Measurements from ENCODE around the gene RNF144A. TPM values are rescaled to one million over a fixed set of nuclear protein-coding genes. Genes with fewer than 3 reads are reported as not detected.

Gene RNF144A
- total RNA-seq, 1 experiment from 2014 or later, result 13.0 TPM

- TF ChIP-seq, protein P1, sequence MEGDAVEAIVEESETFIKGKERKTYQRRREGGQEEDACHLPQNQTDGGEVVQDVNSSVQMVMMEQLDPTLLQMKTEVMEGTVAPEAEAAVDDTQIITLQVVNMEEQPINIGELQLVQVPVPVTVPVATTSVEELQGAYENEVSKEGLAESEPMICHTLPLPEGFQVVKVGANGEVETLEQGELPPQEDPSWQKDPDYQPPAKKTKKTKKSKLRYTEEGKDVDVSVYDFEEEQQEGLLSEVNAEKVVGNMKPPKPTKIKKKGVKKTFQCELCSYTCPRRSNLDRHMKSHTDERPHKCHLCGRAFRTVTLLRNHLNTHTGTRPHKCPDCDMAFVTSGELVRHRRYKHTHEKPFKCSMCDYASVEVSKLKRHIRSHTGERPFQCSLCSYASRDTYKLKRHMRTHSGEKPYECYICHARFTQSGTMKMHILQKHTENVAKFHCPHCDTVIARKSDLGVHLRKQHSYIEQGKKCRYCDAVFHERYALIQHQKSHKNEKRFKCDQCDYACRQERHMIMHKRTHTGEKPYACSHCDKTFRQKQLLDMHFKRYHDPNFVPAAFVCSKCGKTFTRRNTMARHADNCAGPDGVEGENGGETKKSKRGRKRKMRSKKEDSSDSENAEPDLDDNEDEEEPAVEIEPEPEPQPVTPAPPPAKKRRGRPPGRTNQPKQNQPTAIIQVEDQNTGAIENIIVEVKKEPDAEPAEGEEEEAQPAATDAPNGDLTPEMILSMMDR (IDR thresholded peaks at IDR 0.05 in 2 of 3, conservative IDR thresholded peaks at IDR 0.05 in 1 of 3; ENCODE audit: borderline replicate concordance in 1 of 3, insufficient read depth in 1 of 3, low read depth in 2 of 3, low read length in 2 of 3), result no peak
- TF ChIP-seq ZFX (IDR thresholded peaks at IDR 0.05) (no peak), SRF (IDR thresholded peaks at IDR 0.05; ENCODE audit: low read depth) (no peak), CBX3 (IDR thresholded peaks at IDR 0.05; ENCODE audit: low read depth) (no peak)
These were observed 38.4 kb downstream of the RNF144A start (continued) for GRCh38 chr2:6955511-6956136.

GRCh38 chr2:6956566-6956965, 39.4 kb downstream of the RNF144A start:
- ChIA-PET POLR2A (interaction anchor here (0.5 kb wide), 1 partner anchor 38 kb away, joined by 5 read pairs; no protein-coding TSS in a partner anchor), RAD21 (ENCODE audit: low non-redundant PET in 1 of 2, low total read pairs in 2 of 2, uncharacterized antibody in 2 of 2, unreplicated experiment in 2 of 2) (no interaction called here), CTCF (no interaction called here)
- no peak overlapping the region for H3K9ac ChIP-seq (ENCODE audit: low read length)
- TF ChIP-seq SIN3A (IDR thresholded peaks at IDR 0.05; ENCODE audit: low read depth) (no peak), EZH2phosphoT487 (IDR thresholded peaks at IDR 0.05; ENCODE audit: borderline replicate concordance) (no peak), SP1 (IDR thresholded peaks at IDR 0.05; ENCODE audit: low read depth) (no peak), ELF1 (IDR thresholded peaks at IDR 0.05; ENCODE audit: borderline replicate concordance, low read depth) (no peak), CEBPB (IDR thresholded peaks at IDR 0.05; ENCODE audit: low read depth) (no peak), TCF7L2 (IDR thresholded peaks at IDR 0.05; ENCODE audit: borderline replicate concordance, extremely low read depth, insufficient read depth, insufficient read length) (no peak), FOSL1 (IDR thresholded peaks at IDR 0.05; ENCODE audit: low read depth) (no peak)
- TF ChIP-seq, protein P2, sequence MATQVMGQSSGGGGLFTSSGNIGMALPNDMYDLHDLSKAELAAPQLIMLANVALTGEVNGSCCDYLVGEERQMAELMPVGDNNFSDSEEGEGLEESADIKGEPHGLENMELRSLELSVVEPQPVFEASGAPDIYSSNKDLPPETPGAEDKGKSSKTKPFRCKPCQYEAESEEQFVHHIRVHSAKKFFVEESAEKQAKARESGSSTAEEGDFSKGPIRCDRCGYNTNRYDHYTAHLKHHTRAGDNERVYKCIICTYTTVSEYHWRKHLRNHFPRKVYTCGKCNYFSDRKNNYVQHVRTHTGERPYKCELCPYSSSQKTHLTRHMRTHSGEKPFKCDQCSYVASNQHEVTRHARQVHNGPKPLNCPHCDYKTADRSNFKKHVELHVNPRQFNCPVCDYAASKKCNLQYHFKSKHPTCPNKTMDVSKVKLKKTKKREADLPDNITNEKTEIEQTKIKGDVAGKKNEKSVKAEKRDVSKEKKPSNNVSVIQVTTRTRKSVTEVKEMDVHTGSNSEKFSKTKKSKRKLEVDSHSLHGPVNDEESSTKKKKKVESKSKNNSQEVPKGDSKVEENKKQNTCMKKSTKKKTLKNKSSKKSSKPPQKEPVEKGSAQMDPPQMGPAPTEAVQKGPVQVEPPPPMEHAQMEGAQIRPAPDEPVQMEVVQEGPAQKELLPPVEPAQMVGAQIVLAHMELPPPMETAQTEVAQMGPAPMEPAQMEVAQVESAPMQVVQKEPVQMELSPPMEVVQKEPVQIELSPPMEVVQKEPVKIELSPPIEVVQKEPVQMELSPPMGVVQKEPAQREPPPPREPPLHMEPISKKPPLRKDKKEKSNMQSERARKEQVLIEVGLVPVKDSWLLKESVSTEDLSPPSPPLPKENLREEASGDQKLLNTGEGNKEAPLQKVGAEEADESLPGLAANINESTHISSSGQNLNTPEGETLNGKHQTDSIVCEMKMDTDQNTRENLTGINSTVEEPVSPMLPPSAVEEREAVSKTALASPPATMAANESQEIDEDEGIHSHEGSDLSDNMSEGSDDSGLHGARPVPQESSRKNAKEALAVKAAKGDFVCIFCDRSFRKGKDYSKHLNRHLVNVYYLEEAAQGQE (IDR thresholded peaks at IDR 0.05; ENCODE audit: low read depth), result no peak
- no peaks in the 10 kb centered on the region for H3K4me1 ChIP-seq (ENCODE audit: control insufficient read depth in 1 of 2, insufficient read depth in 2 of 2, low read length in 2 of 2)
- H3K27me3 ChIP-seq (ENCODE audit: insufficient read depth, low read length), result no peaks in the 10 kb centered on the region
- H3K4me2 ChIP-seq (ENCODE audit: low read length), result no peak overlapping the region
- no peaks in the 10 kb centered on the region for H3K79me2 ChIP-seq (ENCODE audit: insufficient read depth, low read length)
- DNase-seq (ENCODE audit: low read depth, low spot score) (no peak), ATAC-seq (no peak)
- H3K9me3 ChIP-seq (ENCODE audit: control insufficient read depth in 1 of 2, insufficient read depth in 1 of 2, low read depth in 1 of 2, low read length in 2 of 2), result no peaks in the 10 kb centered on the region
- no peak overlapping the region for H2AFZ ChIP-seq (ENCODE audit: low read depth, low read length, poor library complexity, severe bottlenecking)
- no peaks in the 10 kb centered on the region for H3K9me2 ChIP-seq (ENCODE audit: insufficient read depth)
- no peak overlapping the region for H3K4me3 ChIP-seq (replicated peaks in 1 of 2; ENCODE audit: low read depth in 1 of 2, low read length in 2 of 2)
- intact Hi-C loops (cut with micrococcal nuclease), result no loop called here
- no peaks in the 10 kb centered on the region for H4K20me1 ChIP-seq (ENCODE audit: insufficient read depth)
- no peak overlapping the region for H3K27ac ChIP-seq (ENCODE audit: low read depth, low read length)
- BruUV-seq (replicated peaks), result no TSS peak
- H3K36me3 ChIP-seq (ENCODE audit: control insufficient read depth in 1 of 2, insufficient read depth in 2 of 2, low read length in 2 of 2), result no peaks in the 10 kb centered on the region

Data from HCT116 (cell line).